NT2/D1 (cell line): ENCODE measurements around the gene LCTL.

Experiments
- SUZ12 ChIP-seq: IDR thresholded peaks from 2 replicates; pipeline ENCODE4 v1.6.1; 2011; ENCODE audit not compliant: insufficient read length, insufficient read depth; ENCODE audit errors: extremely low read depth
- YY1 ChIP-seq: IDR thresholded peaks from 2 replicates; pipeline ENCODE4 v1.6.1; 2011; ENCODE audit not compliant: insufficient read length, insufficient read depth
- ZNF274 ChIP-seq: IDR thresholded peaks from 2 replicates; pipeline ENCODE4 v1.6.1; 2011; ENCODE audit warnings: mild to moderate bottlenecking, low read depth, low read length

DNA sequence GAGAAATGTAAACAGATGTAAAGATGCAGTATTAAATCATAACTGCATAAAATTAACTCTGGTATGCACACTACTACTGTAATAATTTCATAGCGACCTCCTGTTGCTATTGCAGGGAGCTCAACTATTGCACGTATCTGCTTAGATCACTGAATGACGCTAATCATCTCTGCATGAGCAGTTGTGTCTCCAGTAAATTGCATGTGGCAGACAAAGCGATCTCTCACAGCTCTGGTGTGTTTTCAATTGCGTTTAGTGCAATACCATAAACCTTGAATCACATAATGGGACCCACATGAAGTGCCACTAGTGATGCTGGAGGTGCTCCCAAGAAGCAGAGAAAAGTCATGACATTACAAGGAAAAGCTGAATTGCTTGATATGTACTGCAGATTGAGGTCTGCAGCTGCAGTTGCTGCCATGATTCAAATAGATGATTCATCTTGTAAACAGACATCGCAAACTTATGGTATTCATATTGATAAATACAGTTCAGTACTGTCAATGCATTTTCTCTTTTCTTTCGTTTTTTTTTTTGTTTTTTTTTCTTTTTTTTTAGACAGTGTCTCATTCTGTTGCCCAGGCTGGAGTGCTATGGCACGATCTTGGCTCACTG is 30.2 kb upstream of the LCTL start:
- TF ChIP-seq ZNF274 = no peak
- TF ChIP-seq YY1 = no peak
- TF ChIP-seq SUZ12 = no peak
